Stimulated activated CD4-positive, alpha-beta T cell treated with anti-CD3 and anti-CD28 coated beads, Interleukin-2, amount 100 ng/mL, for 24 hours (primary cell): Measurements from ENCODE around the gene ARF1.

Source experiments
- DNase-seq, 2 donors: peaks; one replicate each; pipeline ENCODE4 v3.0.0-alpha.2; 2020

ARF1 gene

GRCh38 chr1:228071839-228072657, 10.5 kb upstream of the ARF1 start:
- no peak for DNase-seq

GRCh38 chr1:228072658-228073043, 9.9 kb upstream of the ARF1 start:
- no peak for DNase-seq

- no peak for DNase-seq
These were observed 9.2 kb upstream of the ARF1 start for GRCh38 chr1:228073061-228073856.

- no peak for DNase-seq
These were observed 8.5 kb upstream of the ARF1 start for GRCh38 chr1:228073857-228074545.

- no peak for DNase-seq
These were observed 7.4 kb upstream of the ARF1 start for GRCh38 chr1:228074954-228075730.

- DNase-seq: no peak
These were observed 6.7 kb upstream of the ARF1 start for GRCh38 chr1:228075801-228076271.

- no peak for DNase-seq
These were observed 5.6 kb upstream of the ARF1 start for GRCh38 chr1:228076796-228077430.

GRCh38 chr1:228077565-228078330, 4.8 kb upstream of the ARF1 start:
- no peak for DNase-seq

- DNase-seq: no peak
These were observed 3.5 kb upstream of the ARF1 start for GRCh38 chr1:228079013-228079412.

GRCh38 chr1:228079601-228080263, 2.8 kb upstream of the ARF1 start:
- DNase-seq: no peak

- no peak for DNase-seq
These were observed 1.4 kb upstream of the ARF1 start for GRCh38 chr1:228081144-228081543.

- no peak for DNase-seq
These were observed 812 bp upstream of the ARF1 start for GRCh38 chr1:228081578-228082213.

GRCh38 chr1:228082918-228083870, 686 bp downstream of the ARF1 start:
- peak; percentile 39 to 42 for DNase-seq

- no peak for DNase-seq
These were observed 1.4 kb downstream of the ARF1 start for GRCh38 chr1:228083871-228084278.

GRCh38 chr1:228084325-228084724, 1.8 kb downstream of the ARF1 start:
- DNase-seq: no peak

GRCh38 chr1:228084797-228085196, 2.3 kb downstream of the ARF1 start:
- DNase-seq: no peak

- no peak for DNase-seq
These were observed 2.9 kb downstream of the ARF1 start for GRCh38 chr1:228085287-228085951.

GRCh38 chr1:228087771-228088251, 5.3 kb downstream of the ARF1 start:
- DNase-seq: no peak
